C4-2B (cell line): ENCODE results near the gene TREX2.

Experiments used
- CTCF ChIP-seq: fragments of 450-650 bp; conservative IDR thresholded peaks from 2 replicates; pipeline ENCODE4 v1.5.1; 2017; ENCODE audit warnings: mild to moderate bottlenecking
- ZFX ChIP-seq: fragments of 450-650 bp; IDR thresholded peaks from 2 replicates; pipeline ENCODE4 v1.6.1; 2017

- TF ChIP-seq CTCF (no peak), ZFX (no peak)
These were observed 35.5 kb downstream of the TREX2 start for GRCh38 chrX:153410373-153410772.
